ENCODE data around the gene RPTOR. TPM values are rescaled to one million over a fixed set of nuclear protein-coding genes. Genes with fewer than 3 reads are reported as not detected.

Gene RPTOR
- total RNA-seq, 1 experiment from 2014 or later: 25.1 TPM

DNA sequence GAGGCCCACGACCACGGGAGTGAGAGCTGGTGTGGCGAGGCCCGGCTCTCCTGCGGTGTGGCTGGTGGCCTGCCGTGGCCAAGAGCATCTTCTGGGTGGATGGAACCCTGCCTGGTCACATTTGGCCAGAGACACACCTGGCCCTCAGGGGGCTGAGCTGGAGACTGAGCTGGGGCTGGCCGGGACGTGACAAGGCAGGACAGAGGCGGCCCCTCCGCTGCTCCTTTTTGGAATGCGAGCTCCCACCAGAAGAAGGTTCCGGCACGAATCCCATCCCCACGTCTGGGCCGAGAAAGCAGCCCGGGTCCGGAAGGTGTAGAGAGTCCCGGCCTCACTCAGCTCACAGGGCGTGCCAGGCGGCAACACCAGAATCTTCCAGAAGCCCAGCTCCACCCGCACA is 421.0 kb downstream of the RPTOR start:
- H3K23ac ChIP-seq (ENCODE audit: insufficient read length, low read depth, low read length): no peak overlapping the region
- no peak overlapping the region for H2BK15ac ChIP-seq (ENCODE audit: low read depth, low read length)
- H3K79me2 ChIP-seq (ENCODE audit: insufficient read depth, low read length): no peaks in the 10 kb centered on the region
- Mint-ChIP-seq H3K9me3 (no peaks in the 10 kb centered on the region), H3K27ac (peak overlapping the region in 1 of 3 experiments; percentile 69; a peak in 1 of 7 replicates), H3K36me3 (ENCODE audit: insufficient read depth in 1 of 3, low read depth in 3 of 3) (peaks cover 0 to 11% (median 5%) of the 10 kb centered on the region in 3 experiments; a peak in 4 of 7 replicates), H3K4me1 (peaks cover 10 to 12% of the 10 kb centered on the region in 2 experiments), H3K4me3 (no peak overlapping the region), H3K27me3 (ENCODE audit: low read depth) (peaks cover 2% of the 10 kb centered on the region)
- H4K20me1 ChIP-seq (ENCODE audit: control insufficient read depth, insufficient read depth, insufficient read length): no peaks in the 10 kb centered on the region
- no peak overlapping the region for H4K8ac ChIP-seq (replicated peaks; ENCODE audit: insufficient read length, low read depth, low read length)
- no peak overlapping the region for H3K18ac ChIP-seq (ENCODE audit: insufficient read length, low read depth, low read length)
- no peak overlapping the region for H2BK20ac ChIP-seq (ENCODE audit: low read depth, low read length, poor library complexity, severe bottlenecking)
- no peak for TF ChIP-seq CTCF (conservative IDR thresholded peaks at IDR 0.05)
- H3K4ac ChIP-seq (ENCODE audit: low read depth, low read length): no peak overlapping the region
- no peak overlapping the region for H3K27ac ChIP-seq (ENCODE audit: insufficient read length, low read depth, low read length)
- H2AK5ac ChIP-seq (ENCODE audit: insufficient read length, low read length): no peak overlapping the region
- WGBS (ENCODE audit: extremely low coverage, insufficient read length, low lambda C conversion rate): no CpG with 5 or more reads among the region's 21 CpGs
- H3K56ac ChIP-seq (ENCODE audit: insufficient read length, low read depth, low read length): no peak overlapping the region
- H2BK5ac ChIP-seq (ENCODE audit: insufficient read length, low read length): no peak overlapping the region
- no peak overlapping the region for H4K91ac ChIP-seq (ENCODE audit: insufficient read length, low read depth, low read length)
- H2AFZ ChIP-seq (ENCODE audit: low read length): no peak overlapping the region
- no peaks in the 10 kb centered on the region for H3K27me3 ChIP-seq (ENCODE audit: insufficient read depth, low read length)
- H3K23me2 ChIP-seq (ENCODE audit: insufficient read length, low read depth, low read length, poor library complexity, severe bottlenecking): no peaks in the 10 kb centered on the region
- H3T11ph ChIP-seq (ENCODE audit: low read length): no peak overlapping the region
- no peak overlapping the region for H2BK12ac ChIP-seq (ENCODE audit: insufficient read length, low read depth, low read length)
- no peak for DNase-seq
- no peaks in the 10 kb centered on the region for H3K79me1 ChIP-seq (ENCODE audit: insufficient read depth, low read depth, low read length, poor library complexity, severe bottlenecking)
- H4K5ac ChIP-seq (ENCODE audit: insufficient read length, low read depth, low read length): no peak overlapping the region
- H3K9me3 ChIP-seq (ENCODE audit: control insufficient read depth, low read depth, low read length): no peaks in the 10 kb centered on the region
- no peak overlapping the region for H2BK120ac ChIP-seq (ENCODE audit: low read depth, low read length, poor library complexity, severe bottlenecking)
- H3K9ac ChIP-seq (ENCODE audit: extremely low read depth, insufficient read length, low read length): no peak overlapping the region
- H3K14ac ChIP-seq (ENCODE audit: insufficient read depth, low read length): no peak overlapping the region
- no peaks in the 10 kb centered on the region for H3K4me1 ChIP-seq (ENCODE audit: insufficient read depth, low read length)
- no peak overlapping the region for H3K4me2 ChIP-seq (ENCODE audit: insufficient read depth, insufficient read length, low read length)

All from H9 (cell line).